ENCODE results near the gene USP13.
A peak's percentile ranks its signal among the peaks of the same experiment; 100 is the strongest.
"Not testable (repeated sequence)": the region's sequence is repeated elsewhere in the genome, so short reads cannot be mapped to it uniquely, and the experiment has no call there.

Gene USP13

DNA sequence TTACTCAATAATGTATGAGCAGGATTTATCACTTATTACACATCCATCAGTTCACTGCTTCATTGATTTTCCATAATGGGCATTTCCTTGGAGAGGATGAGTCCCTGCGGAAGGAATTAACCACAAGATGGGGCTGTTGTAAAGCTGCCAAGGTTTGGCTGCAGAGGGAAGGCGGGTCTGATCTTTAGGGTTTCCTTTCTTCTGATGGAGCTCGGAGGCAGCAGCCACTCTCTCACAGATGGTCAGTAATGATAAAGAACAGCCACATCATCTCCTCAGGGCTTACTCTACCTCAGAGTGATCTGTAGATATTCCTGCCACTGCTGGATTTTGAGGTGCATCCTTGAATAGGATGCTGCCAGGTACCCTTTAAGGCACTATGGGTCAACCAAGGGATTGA, 115.2 kb downstream of the USP13 start:
- peak; percentile 5 for TF ChIP-seq CTCF (IDR thresholded peaks at IDR 0.05; ENCODE audit: low read depth, low read length, missing control alignments)
- no peak for DNase-seq (ENCODE audit: low read depth)
- no peak overlapping the region for H3K4me3 ChIP-seq (ENCODE audit: low read depth, low read length)

DNA sequence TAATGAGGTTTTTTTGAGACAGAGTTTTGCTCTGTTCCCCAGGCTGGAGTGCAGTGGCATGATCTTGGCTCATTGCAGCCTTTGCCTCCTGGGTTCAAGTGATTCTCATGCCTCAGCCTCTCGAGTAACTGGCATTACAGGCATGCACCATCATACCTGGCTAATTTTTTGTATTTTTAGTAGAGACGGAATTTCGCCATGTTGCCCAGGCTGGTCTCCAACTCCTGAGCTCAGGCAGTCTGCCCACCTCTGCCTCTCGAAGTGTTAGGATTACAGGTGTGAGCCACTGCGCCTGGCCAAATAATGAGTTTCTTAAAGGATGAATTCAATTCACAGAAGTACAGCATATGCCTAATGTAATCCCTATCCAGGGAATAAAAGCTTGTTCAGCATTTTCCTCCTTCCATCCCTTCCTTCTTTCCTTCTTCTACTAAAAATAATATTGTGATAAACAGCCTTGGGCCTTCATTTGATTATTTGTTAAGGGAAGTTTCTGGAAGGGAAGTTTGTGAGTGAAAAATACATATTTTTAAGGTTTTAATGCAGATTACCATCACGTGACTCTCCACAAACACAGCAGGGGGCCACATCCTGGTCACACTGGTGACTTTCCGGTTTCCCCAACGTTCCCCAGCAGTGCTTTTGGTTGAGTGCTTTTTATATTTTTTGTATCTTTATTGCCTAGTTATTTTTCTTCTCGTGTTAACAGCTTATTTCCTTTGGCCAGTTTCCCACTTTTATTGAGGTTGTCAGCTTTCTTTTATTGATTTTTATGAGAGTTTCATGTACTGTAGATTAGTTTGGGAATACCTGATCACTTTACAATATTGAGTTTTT, 116.8 kb downstream of the USP13 start:
- no peak overlapping the region for H3K4me3 ChIP-seq (ENCODE audit: low read depth, low read length)
- TF ChIP-seq CTCF (IDR thresholded peaks at IDR 0.05; ENCODE audit: low read depth, low read length, missing control alignments) = no peak

GRCh38 chr3:179771797-179772196, 119.0 kb downstream of the USP13 start:
- DNase-seq (ENCODE audit: low read depth) = no peak
- no peak for TF ChIP-seq CTCF (IDR thresholded peaks at IDR 0.05; ENCODE audit: low read depth, low read length, missing control alignments)
- no peak overlapping the region for H3K4me3 ChIP-seq (ENCODE audit: low read depth, low read length)

More for the DNA sequence above, 116.8 kb downstream of the USP13 start:
- DNase-seq (ENCODE audit: low read depth) = no peak

DNA sequence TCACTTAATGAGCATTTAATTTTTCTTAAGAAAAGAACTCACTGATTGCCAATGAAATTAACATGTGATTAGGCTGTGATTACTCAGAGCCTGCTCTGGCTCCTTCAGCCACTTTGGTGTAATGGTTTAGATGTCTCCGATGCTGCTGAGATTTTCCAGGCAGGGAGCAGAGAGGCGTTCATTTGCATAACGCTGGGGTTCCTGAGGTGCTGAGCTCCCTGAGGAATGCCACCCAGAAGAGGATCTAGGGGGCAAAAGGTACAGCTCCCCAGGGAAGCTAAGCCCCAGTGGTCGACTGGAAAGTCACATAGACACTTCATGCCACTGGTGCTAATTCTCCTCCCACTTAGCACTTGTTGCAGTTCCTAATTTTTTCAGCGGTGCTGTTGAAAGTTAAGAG, 119.5 kb downstream of the USP13 start:
- no peak for TF ChIP-seq CTCF (IDR thresholded peaks at IDR 0.05; ENCODE audit: low read depth, low read length, missing control alignments)
- DNase-seq (ENCODE audit: low read depth) = no peak
- no peak overlapping the region for H3K4me3 ChIP-seq (ENCODE audit: low read depth, low read length)

GRCh38 chr3:179775416-179776122, 122.7 kb downstream of the USP13 start:
- no peak overlapping the region for H3K4me3 ChIP-seq (ENCODE audit: low read depth, low read length)
- no peak for TF ChIP-seq CTCF (IDR thresholded peaks at IDR 0.05; ENCODE audit: low read depth, low read length, missing control alignments)
- DNase-seq (ENCODE audit: low read depth) = no peak

GRCh38 chr3:179782841-179783240, 130.0 kb downstream of the USP13 start:
- DNase-seq (ENCODE audit: low read depth); H3K4me3 ChIP-seq (ENCODE audit: low read depth, low read length): not testable (repeated sequence)

DNA sequence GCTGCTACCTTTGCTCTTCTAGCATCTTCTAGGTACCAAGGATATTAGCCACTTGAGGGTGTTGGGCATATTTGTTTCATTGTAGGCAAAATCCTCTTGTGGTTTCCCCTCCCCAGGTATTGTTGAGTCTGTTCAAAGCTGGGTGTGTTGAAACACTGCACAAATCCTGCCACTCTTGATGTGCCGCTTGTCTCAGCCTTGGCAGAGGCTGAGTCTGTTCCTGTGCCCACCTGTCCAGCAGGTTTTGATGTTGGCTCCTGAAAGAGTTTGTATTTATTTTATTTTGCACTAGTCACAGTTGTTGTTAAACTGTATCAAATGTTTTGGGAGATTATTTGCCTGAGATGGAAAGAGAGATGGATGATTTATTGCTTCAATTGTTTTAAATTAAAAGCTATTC, 136.2 kb downstream of the USP13 start:
- no peak for DNase-seq (ENCODE audit: low read depth)

More for the DNA sequence above, 136.2 kb downstream of the USP13 start:
- no peak overlapping the region for H3K4me3 ChIP-seq (ENCODE audit: low read depth, low read length)
- no peak for TF ChIP-seq CTCF (IDR thresholded peaks at IDR 0.05; ENCODE audit: low read depth, low read length, missing control alignments)
